ENCODE results near the gene PRKAA1. TPM values are rescaled to one million over a fixed set of nuclear protein-coding genes. Genes with fewer than 3 reads are reported as not detected.

PRKAA1 gene
- polyA plus RNA-seq, 2 of the 4 experiments (the other 2 are of a cell fraction), result 51.5 to 107 TPM

GRCh38 chr5:40775846-40776657 lies 22.1 kb downstream of the PRKAA1 start:
- CTCF ChIA-PET, result interaction anchor here (0.8 to 2.3 kb wide), 3 partner anchors 8 to 56 kb away, joined by 3 to 7 read pairs (median 3); no protein-coding TSS in a partner anchor
- FAIRE-seq (no peak), ATAC-seq (peak in 1 of 2 experiments; percentile 23; a peak in 3 of 6 replicates), DNase-seq (ENCODE audit: low read depth in 1 of 2, low spot score in 1 of 2) (no peak)
- POLR2A ChIA-PET, result interaction anchor here (1.4 kb wide), 1 partner anchor 23 kb away, joined by 4 read pairs; the partner anchor contains the start of gene PRKAA1
- H3K9me3 ChIP-seq, result no peaks in the 10 kb centered on the region
- peaks cover 31% of the 10 kb centered on the region for H3K4me1 ChIP-seq
- WGBS (ENCODE audit: missing lambda C conversion rate), result 51% methylated on average over 6 of the region's 6 CpGs
- H3K4me2 ChIP-seq, result peak overlapping the region; percentile 59
- H3K27ac ChIP-seq, result peak overlapping the region in 1 of 2 experiments; percentile 20; a peak in 2 of 6 replicates
- TF ChIP-seq RNF2 (IDR thresholded peaks at IDR 0.05; ENCODE audit: borderline replicate concordance, low read depth) (no peak), EP300 (IDR thresholded peaks at IDR 0.05) (no peak), EHF (CRISPR knock-in tag; IDR thresholded peaks at IDR 0.05) (no peak), RCOR1 (IDR thresholded peaks at IDR 0.05; ENCODE audit: low read depth, low read length) (no peak), REST (IDR thresholded peaks at IDR 0.05) (no peak), BCL3 (IDR thresholded peaks at IDR 0.05) (no peak)
- H3K4me3 ChIP-seq, result no peak overlapping the region

GRCh38 chr5:40775085-40775845 lies 22.9 kb downstream of the PRKAA1 start:
- Histone ChIP-seq H3K9me3 (no peaks in the 10 kb centered on the region), H3K4me2 (peak overlapping the region; percentile 59), H3K4me3 (no peak overlapping the region), H3K27ac (peak overlapping the region in 1 of 2 experiments; percentile 0; a peak in 2 of 6 replicates), H3K4me1 (peaks cover 23% of the 10 kb centered on the region)
- DNase-seq (ENCODE audit: low read depth in 1 of 2, low spot score in 1 of 2) (no peak), FAIRE-seq (no peak), ATAC-seq (peak in 1 of 2 experiments; percentile 56; a peak in 3 of 6 replicates)
- ChIA-PET POLR2A (interaction anchor here (1.4 kb wide), 1 partner anchor 23 kb away, joined by 4 read pairs; the partner anchor contains the start of gene PRKAA1), CTCF (interaction anchor here (0.8 to 2.3 kb wide), 3 partner anchors 9 to 57 kb away, joined by 3 to 7 read pairs (median 3); no protein-coding TSS in a partner anchor)
- 48% methylated on average over 4 of the region's 4 CpGs for WGBS (ENCODE audit: missing lambda C conversion rate)
- TF ChIP-seq CHD4 (IDR thresholded peaks at IDR 0.05; ENCODE audit: borderline replicate concordance), result no peak
- no peak for TF ChIP-seq MAX (IDR thresholded peaks at IDR 0.05)
- no peak for TF ChIP-seq TFCP2L1 (CRISPR knock-in tag; IDR thresholded peaks at IDR 0.05)
- no peak for TF ChIP-seq CTCF (IDR thresholded peaks at IDR 0.05)
- TF ChIP-seq HES2 (IDR thresholded peaks at IDR 0.05), result no peak
- TF ChIP-seq HMGXB4 (CRISPR knock-in tag; IDR thresholded peaks at IDR 0.05; ENCODE audit: borderline replicate concordance), result no peak
- TF ChIP-seq HOXA7 (CRISPR knock-in tag; IDR thresholded peaks at IDR 0.05), result no peak
- no peak for TF ChIP-seq BCL3 (IDR thresholded peaks at IDR 0.05)
- no peak for TF ChIP-seq EHF (CRISPR knock-in tag; IDR thresholded peaks at IDR 0.05)
- TF ChIP-seq NFE2L2 (conservative IDR thresholded peaks at IDR 0.05; ENCODE audit: low read length), result no peak
- TF ChIP-seq SMC3 (IDR thresholded peaks at IDR 0.05), result no peak
- no peak for TF ChIP-seq RARB (CRISPR knock-in tag; IDR thresholded peaks at IDR 0.05)
- no peak for TF ChIP-seq ZNF302 (CRISPR knock-in tag; IDR thresholded peaks at IDR 0.05)
- TF ChIP-seq ATOH8 (CRISPR knock-in tag; IDR thresholded peaks at IDR 0.05; ENCODE audit: low read depth), result no peak
- TF ChIP-seq HOXB5 (CRISPR knock-in tag; IDR thresholded peaks at IDR 0.05), result no peak

Data from A549 (cell line).